GM10847 (cell line): ENCODE measurements around the gene ARHGAP8.

Experiments
- POLR2A ChIP-seq: IDR thresholded peaks from 2 replicates; pipeline ENCODE4 v1.6.1; 2011; ENCODE audit not compliant: insufficient read length; ENCODE audit errors: extremely low read depth

The ARHGAP8 gene

DNA sequence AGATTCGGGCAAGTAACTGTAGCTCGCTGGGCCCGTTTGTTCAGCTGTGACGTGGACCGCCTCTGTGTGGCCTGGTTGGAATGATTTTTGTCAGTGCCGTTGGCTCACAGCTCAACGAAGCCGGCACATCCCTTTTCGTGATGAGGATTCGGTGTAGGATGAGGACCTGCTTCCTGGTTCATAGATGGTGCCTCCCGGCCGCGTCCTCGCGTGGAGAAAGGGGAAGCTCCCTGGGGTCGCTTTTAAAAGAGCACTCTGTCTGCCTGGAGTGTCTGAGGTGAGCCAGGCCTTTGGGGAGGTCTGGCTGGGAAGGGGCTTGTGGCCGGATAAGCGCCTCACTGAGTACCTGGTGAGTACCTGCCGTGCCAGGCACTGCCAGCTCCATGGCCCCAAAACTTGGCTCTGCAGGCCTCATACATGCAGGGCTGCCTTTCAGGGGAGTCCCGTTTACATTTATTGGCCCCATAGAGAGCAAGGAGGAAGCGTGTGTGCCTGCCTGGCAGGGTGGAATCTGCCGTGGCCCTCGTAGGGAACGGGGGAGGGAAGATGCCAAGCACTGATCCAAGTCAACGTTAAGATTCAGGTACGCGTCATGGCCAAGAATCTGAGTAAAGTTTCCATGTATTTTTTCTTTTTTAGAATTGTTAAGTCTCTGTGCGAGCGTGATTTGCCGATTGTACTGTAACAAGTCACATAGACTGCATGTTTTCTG lies 88.4 kb downstream of the ARHGAP8 start:
- TF ChIP-seq POLR2A = no peak

DNA sequence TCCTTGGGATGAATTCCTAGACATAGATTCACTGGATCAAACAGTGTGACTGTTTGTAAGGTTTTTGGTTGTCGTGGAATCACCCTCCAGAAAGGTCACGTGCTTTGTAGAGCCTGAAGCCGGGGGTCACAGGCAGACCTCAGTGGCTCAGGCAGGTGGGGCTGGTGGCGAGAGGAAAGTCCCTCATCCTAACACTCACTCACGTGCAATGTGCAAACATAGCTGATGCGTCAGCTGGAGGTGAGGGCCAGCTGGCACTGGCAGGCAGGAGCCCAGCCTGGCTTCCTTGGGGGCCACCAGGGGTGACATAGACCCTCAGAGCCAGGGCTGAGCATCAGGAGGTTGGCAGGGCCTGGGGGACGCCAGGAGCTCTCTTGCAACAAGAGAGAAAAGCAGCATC lies 90.0 kb downstream of the ARHGAP8 start:
- no peak for TF ChIP-seq POLR2A

DNA sequence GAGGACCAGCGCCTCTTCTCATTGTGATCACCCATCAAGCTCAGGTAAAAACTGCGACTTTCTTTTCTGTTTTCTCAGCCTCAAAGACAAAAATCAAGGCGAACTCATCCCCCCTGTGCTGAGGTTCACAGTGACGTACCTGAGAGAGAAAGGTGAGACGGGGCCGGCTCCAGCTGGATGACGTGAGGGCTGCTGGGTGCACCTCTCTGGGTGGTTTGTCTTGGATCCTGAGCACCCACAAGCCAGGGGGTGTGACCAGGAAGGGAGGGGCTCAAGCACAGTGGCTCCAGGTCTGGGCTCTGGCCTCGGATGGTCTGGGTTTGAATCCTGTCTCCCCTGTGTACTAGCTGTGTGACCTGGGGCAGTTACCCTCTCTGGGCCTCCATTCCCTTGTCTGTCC lies 92.8 kb downstream of the ARHGAP8 start:
- no peak for TF ChIP-seq POLR2A

DNA sequence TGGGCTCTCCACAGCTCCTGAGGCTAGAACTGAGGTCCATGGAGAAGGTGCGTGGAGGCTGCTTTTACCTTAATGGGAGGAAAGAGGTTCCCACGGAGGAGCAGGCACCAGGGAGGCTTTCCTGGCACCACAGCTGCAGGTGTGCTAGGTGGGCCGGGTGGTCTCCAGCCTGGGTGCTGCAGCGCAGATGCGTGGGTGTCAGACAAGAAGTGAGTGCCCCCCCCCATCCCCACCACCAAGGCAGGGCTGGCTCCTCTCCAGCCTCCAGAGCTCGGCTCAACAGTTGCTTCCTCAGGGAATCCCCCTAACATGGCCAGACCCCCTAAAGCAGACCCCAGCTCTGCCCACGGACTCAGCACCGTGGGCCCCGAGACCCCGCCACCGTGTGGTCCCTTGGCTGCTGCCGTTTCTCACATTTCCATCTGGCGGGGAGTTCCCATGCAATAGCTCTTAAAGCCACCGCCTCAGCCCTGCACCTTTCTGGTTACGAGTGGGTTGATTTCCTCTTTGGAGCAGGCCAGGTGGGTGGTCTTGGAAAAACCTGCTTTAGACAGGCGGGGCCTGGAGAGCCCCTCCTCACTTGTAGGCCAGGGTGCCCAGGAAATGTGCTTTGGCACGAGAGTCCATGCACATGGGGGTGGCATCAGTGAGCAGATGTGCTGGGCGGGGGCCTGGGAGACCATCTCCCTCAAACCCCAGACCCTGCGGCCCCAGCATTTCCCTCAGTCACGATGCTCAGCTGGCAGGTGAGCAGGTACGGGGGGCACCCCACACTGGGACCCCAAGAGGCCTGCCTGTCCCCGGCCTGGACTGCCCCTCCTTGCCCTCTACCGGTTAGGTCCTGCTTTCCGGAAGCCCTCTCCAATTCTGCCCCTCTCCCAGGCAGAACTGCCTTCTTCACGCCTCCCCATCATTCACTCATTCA lies 93.7 kb downstream of the ARHGAP8 start:
- TF ChIP-seq POLR2A = no peak

DNA sequence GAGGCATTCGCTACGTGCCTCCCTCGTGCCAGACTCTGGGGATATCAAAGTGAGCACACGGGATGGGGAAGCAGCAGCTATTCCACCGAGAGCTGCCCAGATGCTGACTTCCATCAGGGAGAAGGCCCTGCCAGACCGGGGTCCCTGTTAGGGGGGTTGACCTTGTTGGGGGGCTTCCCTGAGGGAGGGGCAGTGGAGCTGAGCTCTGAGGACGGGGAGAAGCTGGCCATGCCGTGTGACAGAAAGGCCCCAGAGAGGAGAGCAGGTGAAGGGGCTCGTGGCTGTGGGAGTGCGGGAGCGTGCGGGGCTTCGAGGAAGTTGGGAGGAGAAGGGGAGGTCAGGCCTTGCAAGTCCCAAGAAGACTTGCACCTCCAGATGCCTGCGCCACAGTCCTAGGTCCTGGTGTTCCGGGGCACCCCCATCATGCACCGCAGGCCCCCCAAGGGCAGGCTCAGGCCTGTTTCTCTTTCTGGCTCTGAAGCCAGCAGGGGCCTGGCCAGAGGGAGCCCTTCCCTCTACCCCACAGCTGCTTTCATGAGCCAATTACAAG lies 94.4 kb downstream of the ARHGAP8 start:
- TF ChIP-seq POLR2A = no peak

DNA sequence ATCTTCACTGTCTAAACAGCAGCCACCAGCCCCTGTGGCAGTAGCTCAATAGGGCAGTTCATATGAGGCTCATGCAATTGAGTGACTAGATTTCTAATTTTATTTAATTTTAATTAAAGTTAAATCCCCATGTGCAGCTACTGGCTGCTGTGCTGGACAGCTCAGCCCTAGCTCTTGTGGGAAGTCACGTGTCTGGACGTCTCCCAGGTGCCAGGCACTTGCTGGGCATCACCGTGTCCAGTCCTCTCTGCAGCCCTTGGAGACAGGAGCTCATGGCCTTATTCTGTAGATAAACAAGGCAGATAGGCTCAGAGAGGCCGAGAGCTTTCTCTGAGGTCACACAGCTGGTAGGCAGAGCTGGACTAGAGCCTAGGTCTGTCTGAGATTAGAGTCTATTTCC lies 95.0 kb downstream of the ARHGAP8 start:
- TF ChIP-seq POLR2A = no peak

DNA sequence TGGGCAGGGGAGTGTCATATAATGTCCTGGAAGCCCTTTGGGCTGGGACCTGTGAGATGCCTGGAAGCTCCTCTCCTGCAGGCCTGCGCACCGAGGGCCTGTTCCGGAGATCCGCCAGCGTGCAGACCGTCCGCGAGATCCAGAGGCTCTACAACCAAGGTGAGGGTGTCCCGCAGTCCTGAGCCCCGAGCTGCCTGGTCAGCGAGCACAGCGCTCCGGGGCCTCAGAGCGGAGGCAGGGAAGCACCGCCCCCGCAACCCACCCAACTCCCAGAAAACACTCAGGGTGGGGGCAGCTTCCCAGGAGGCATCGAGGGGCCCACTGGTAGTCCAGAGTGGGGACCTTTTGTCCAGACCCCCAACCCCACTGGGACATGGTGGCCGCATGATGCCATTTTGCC lies 95.5 kb downstream of the ARHGAP8 start:
- no peak for TF ChIP-seq POLR2A

DNA sequence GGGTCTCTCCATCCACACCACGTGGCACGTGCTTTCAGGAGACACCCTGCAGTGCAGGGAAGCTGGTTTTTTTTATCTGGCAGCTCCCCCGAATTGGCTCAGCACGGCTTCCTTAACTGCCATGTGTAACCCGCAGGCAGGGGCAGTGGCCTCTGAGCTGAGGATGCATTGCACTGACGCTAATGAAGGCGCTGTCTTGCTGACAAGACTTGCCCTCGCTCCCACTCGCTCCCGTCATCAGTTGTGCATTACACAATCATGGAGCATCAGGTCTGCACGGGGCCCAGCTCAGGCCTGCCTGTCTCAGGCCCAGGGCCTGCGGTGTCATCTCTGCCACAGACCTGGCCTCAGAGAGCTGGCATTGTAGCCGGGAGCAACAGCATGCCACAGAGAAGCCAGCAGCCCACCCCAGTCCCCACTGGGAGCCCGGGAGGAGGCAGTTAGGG lies 95.9 kb downstream of the ARHGAP8 start:
- TF ChIP-seq POLR2A = no peak

DNA sequence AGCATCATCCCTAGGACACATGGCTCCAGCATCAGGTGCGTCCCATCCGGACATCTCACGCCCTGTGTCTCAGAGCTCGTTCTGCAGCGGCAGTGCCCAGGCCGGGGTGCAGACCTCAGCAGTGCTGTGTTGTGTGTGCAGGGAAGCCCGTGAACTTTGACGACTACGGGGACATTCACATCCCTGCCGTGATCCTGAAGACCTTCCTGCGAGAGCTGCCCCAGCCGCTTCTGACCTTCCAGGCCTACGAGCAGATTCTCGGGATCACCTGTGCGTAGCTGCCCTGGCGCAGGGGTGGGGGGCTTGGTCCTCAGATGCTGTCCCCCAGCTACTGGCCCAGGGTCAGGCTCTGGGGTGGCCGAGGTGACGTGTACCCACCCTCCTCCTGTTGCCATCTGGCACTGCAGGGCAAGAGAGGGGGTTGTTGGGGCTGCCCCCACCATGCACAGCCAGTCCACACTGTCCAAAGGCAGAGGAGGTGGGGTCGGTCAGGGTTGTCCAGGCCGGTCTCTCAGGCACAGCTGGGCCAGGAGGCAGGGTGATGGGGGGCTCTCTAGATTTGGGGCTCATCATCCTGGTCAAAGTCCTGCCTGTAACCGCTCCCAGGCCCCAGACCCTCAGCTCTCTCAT lies 96.5 kb downstream of the ARHGAP8 start:
- no peak for TF ChIP-seq POLR2A

DNA sequence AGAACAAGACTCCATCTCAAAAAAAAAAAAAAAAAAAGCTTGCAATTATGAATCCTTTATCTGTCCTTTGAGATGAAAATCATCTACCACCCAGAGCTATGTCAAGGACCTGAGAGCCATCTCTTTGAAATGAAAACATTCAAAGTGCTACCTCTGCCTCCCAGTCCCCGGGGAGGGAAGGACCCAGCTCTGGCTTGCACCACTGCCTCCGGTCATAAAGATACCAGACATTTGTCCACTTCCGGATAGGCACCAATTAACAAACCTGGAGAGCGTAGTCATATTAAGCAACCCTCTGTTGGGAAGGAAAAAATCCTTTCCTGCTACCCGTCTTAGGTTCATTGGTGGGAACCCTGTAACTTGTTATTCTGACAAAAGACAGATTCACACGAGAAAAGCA lies 98.6 kb downstream of the ARHGAP8 start:
- no peak for TF ChIP-seq POLR2A

DNA sequence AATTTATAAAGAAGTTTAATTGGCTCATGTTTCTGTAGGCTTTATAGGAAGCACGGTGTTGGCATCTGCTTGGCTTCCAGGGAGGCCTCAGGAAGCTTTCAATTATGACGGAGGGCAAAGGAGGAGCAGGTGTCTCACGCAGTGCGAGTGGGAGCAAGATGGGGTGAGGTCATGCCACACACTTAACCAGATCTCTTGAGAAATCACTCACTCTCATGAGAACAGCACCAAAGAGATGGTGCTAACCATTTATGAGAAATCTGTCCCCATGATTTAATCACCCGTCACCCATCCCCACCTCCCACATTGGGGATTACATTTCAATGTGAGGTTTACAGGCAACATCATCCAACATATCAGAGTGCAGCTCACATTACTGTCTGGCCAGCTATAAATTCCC lies 103.5 kb downstream of the ARHGAP8 start:
- TF ChIP-seq POLR2A = no peak

DNA sequence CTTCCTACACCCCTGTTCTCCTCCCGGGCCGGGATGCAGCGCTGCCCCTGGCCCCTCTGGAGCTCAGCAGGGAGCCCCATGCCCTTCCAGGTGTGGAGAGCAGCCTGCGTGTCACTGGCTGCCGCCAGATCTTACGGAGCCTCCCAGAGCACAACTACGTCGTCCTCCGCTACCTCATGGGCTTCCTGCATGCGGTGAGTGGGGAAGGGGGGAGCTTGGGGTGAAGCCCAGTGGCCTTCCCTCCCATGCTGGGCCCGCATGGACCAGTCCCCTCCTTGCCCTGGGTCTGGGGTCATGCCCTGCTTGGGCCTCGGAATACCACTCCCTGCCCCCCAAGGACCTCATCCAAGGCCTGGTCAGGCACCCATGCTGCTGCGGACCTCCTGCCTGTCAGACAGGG lies 107.3 kb downstream of the ARHGAP8 start:
- no peak for TF ChIP-seq POLR2A

DNA sequence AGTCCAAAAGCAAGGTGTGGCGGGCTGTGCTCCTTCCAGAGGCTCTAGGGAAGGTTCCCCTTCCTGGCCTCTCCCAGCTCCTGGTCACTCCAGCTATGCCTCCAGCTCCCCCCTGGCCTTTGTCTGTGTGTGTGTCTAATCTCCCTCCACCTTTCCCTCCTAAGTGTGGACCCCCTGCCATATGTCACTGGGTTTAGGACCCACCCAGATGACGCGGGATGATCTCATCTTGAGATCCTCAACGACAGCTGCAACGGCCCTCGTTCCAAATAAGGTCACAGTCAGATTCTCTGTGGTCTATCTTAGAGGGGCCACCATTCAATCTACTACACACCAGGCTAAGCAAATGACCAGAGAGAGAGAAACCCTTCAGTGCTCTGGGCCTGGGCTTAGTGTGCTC lies 107.9 kb downstream of the ARHGAP8 start:
- TF ChIP-seq POLR2A = no peak

DNA sequence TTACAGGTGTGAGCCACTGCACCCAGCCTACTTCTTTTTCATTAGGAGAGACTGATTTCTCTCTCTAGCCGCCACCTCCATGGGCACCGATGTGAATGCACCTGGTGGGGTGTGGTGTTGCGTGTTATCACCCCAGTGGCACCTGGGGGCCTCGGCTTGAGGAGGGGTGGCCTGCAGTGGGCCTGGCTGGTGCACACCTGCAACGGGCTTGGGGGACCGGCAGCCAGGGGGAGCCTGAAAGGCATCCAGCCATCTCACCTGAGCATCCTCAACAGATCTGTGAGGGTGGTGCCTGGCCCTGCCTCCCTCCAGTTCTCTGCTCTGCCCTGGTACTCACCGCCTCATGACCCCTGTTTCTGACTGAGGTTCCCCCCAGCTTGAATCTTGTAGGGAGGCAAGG lies 108.9 kb downstream of the ARHGAP8 start:
- no peak for TF ChIP-seq POLR2A

DNA sequence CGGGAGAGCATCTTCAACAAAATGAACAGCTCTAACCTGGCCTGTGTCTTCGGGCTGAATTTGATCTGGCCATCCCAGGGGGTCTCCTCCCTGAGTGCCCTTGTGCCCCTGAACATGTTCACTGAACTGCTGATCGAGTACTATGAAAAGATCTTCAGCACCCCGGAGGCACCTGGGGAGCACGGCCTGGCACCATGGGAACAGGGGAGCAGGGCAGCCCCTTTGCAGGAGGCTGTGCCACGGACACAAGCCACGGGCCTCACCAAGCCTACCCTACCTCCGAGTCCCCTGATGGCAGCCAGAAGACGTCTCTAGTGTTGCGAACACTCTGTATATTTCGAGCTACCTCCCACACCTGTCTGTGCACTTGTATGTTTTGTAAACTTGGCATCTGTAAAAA lies 109.9 kb downstream of the ARHGAP8 start:
- TF ChIP-seq POLR2A = no peak
